Heart left ventricle (tissue), 16 donors: ENCODE measurements around the gene PCBP3. TPM values are rescaled to one million over a fixed set of nuclear protein-coding genes. Genes with fewer than 3 reads are reported as not detected.
A peak's percentile ranks its signal among the peaks of the same experiment; 100 is the strongest.
"Not testable (repeated sequence)": the region's sequence is repeated elsewhere in the genome, so short reads cannot be mapped to it uniquely, and the experiment has no call there.

Experiments used
- ATAC-seq, 4 donors: fragments of 200-7000 bp; cut with Tn5 transposase; one replicate each; pipeline ENCODE4 v1.9.1; 2020 to 2022; ENCODE audit warnings: moderate library complexity in 4 of 4, mild to moderate bottlenecking in 3 of 4, moderate number of reproducible peaks in 1 of 4
- DNase-seq, 5 donors: peaks; one replicate each; pipeline ENCODE4 v3.0.0-alpha.2; 2020
- H3K27ac ChIP-seq, 12 donors: fragments of 200-600 bp; sonication (generic) in 4 of 12; one replicate each; pipeline versions ENCODE4 v1.5.0 to v1.8.0; 2016 to 2022; ENCODE audit warnings: mild to moderate bottlenecking in 2 of 12
- H3K27me3 ChIP-seq, 9 donors: fragments of 200-600 bp; sonication (generic) in 2 of 9; one replicate each; pipeline versions ENCODE4 v1.5.1 to v1.8.0; 2016 to 2022; ENCODE audit warnings: mild to moderate bottlenecking in 3 of 9
- H3K36me3 ChIP-seq, 9 donors: fragments of 200-600 bp; sonication (generic) in 2 of 9; one replicate each; pipeline versions ENCODE4 v1.5.0 to v1.8.0; 2018 to 2022; ENCODE audit warnings: mild to moderate bottlenecking in 2 of 9
- H3K4me1 ChIP-seq, 12 donors: fragments of 200-600 bp; sonication (generic) in 4 of 12; one replicate each; pipeline versions ENCODE4 v1.5.0 to v1.8.0; 2016 to 2022; ENCODE audit warnings: mild to moderate bottlenecking in 3 of 12
- H3K4me3 ChIP-seq, 12 donors: fragments of 200-600 bp; sonication (generic) in 4 of 12; one replicate each; pipeline versions ENCODE4 v1.5.0 to v1.8.0; 2017 to 2022; ENCODE audit warnings: mild to moderate bottlenecking in 9 of 12, moderate library complexity in 4 of 12
- H3K9me3 ChIP-seq, 12 donors: fragments of 200-600 bp; sonication (generic) in 4 of 12; one replicate each; pipeline versions ENCODE4 v1.5.0 to v1.8.0; 2016 to 2022; ENCODE audit warnings: mild to moderate bottlenecking in 1 of 12
- CTCF ChIP-seq, 12 donors: fragments of 200-600 bp; sonication (generic) in 4 of 12; IDR thresholded peaks; one replicate each; pipeline versions ENCODE4 v1.5.0 to v1.8.0; 2018 to 2022; ENCODE audit warnings: antibody characterized with exemption in 12 of 12, mild to moderate bottlenecking in 5 of 12
- POLR2A ChIP-seq, 2 donors: fragments of 450-650 bp; IDR thresholded peaks; one replicate each; pipeline ENCODE4 v1.6.1; 2017; ENCODE audit warnings: antibody characterized with exemption in 2 of 2, mild to moderate bottlenecking in 2 of 2, moderate library complexity in 2 of 2
- WGBS, 4 donors: extraction: QIAGEN DNeasy Blood & Tissue Kit in 2 of 4; methylation state at CpG; one replicate each; pipeline versions ENCODE4 v1.1.5 to v1.1.7; 2013 to 2018; 5-methylcytosine and 5-hydroxymethylcytosine counted together
- intact Hi-C, 10 donors: fragments of 100-400 bp; cut with DNase I; formaldehyde crosslinking; loops; one replicate each; pipeline versions ENCODE4 v1.11.1 to v1.14.2; 2022
- polyA plus RNA-seq, 2 donors: library from polyadenylated mRNA; stranded (reverse); fragments of 200-250 nt; gene quantifications; one replicate each; pipeline ENCODE4 v1.2.3, GENCODE V29; 2013
- total RNA-seq, 9 donors: library from RNA; depleted of rRNA in 2 of 9; stranded (reverse); fragments of >200 nt in 2 of 9; fragmentation: NEBNext Ultra II Directional in 3 of 9; extraction: Animal tissue kit (Norgen Biotek cat#: 25700) in 3 of 9; gene quantifications; one replicate each; pipeline versions ENCODE4 v1.1.0 to v1.2.4, GENCODE V29; 2016 to 2023
- donor health status: ischemic (EF 13 %, LVEDD 7.1; RV severe dilation, severe dysfunction).
- donor health status: healthy with polysubstance abuse.
- donor health status: DM: no; HTN: yes; CAD: no.
- donor health status: DM: no; HTN: no; CAD: no.
- donor health status: ischemic (EF 25% LVEDD 6.9; RV normal size, moderate dysfunction).
- donor health status: ischemic (EF 25% LVEDD 5.7; RV mildly dilated, moderate dysfunction).
- donor health status: healthy.
- donor health status: DM: yes; HTN: yes; CAD: no.
- donor health status: ischemic (EF 35%, LVEDD 5.7; RV mildly dilated, moderate dysfunction).
- donor health status: nonischemic (EF 11% LVEDD 7.7; RV severe dilation, severe dysfunction).
- donor health status: DM: yes; HTN: yes; CAD: no.
- donor health status: PGD.
- donor health status: ischemic (EF 29% LVEDD 5.4; RV normal size, mild dysfunction).
- donor health status: nonischemic (EF 23%, LVEDD 6.1; RV moderate dilation, normal function).

The PCBP3 gene
- total and polyA plus RNA-seq, 11 donors: 0.72 to 11.4 (median 2.5) TPM; not detected in 1

GRCh38 chr21:45704311-45705108 is 61.0 kb downstream of the PCBP3 start:
- 69 to 81% (median 72%) methylated on average over 13 of the region's 13 CpGs for WGBS, 4 donors
- no peak overlapping the region for H3K4me3 ChIP-seq
- ATAC-seq: no peak
- H3K27ac ChIP-seq: no peak overlapping the region
- H3K27me3 ChIP-seq: no peaks in the 10 kb centered on the region
- TF ChIP-seq CTCF (IDR thresholded peaks at IDR 0.05): no peak
- no peak for TF ChIP-seq POLR2A (IDR thresholded peaks at IDR 0.05)
- no peaks in the 10 kb centered on the region for H3K4me1 ChIP-seq
- H3K36me3 ChIP-seq: no peaks in the 10 kb centered on the region
- no peak for DNase-seq
- intact Hi-C loops: no loop called here
- no peaks in the 10 kb centered on the region for H3K9me3 ChIP-seq

- DNase-seq (no peak), ATAC-seq (no peak)
- Histone ChIP-seq H3K36me3 (no peaks in the 10 kb centered on the region), H3K27me3 (no peaks in the 10 kb centered on the region), H3K4me3 (no peak overlapping the region), H3K27ac (no peak overlapping the region), H3K9me3 (peaks cover 0 to 9% (median 2%) of the 10 kb centered on the region in 12 donors), H3K4me1 (no peaks in the 10 kb centered on the region)
- intact Hi-C loops: no loop called here
- WGBS, 4 donors: 51 to 91% (median 60%) methylated on average over 1 of the region's 1 CpG
- TF ChIP-seq CTCF (IDR thresholded peaks at IDR 0.05) (no peak), POLR2A (IDR thresholded peaks at IDR 0.05) (no peak)
Measured at GRCh38 chr21:45706299-45706698, 62.8 kb downstream of the PCBP3 start.

- no peak overlapping the region for H3K27ac ChIP-seq
- TF ChIP-seq POLR2A (IDR thresholded peaks at IDR 0.05) (no peak), CTCF (IDR thresholded peaks at IDR 0.05) (no peak)
- ATAC-seq: peak in 1 of 4 donors; percentile 41
- intact Hi-C loops: no loop called here
- no peaks in the 10 kb centered on the region for H3K4me1 ChIP-seq
- H3K36me3 ChIP-seq: no peaks in the 10 kb centered on the region
- H3K27me3 ChIP-seq: no peaks in the 10 kb centered on the region
- 85 to 90% (median 89%) methylated on average over 7 of the region's 7 CpGs for WGBS, 4 donors
- H3K4me3 ChIP-seq: no peak overlapping the region
- no peak for DNase-seq
- peaks cover 0 to 23% (median 6%) of the 10 kb centered on the region in 12 donors for H3K9me3 ChIP-seq
Measured at GRCh38 chr21:45709173-45709572, 65.6 kb downstream of the PCBP3 start.

- no peaks in the 10 kb centered on the region for H3K27me3 ChIP-seq
- 82 to 86% (median 85%) methylated on average over 3 of the region's 3 CpGs for whole genome bisulfite sequencing, 4 donors
Measured at GRCh38 chr21:45709696-45710268, 66.3 kb downstream of the PCBP3 start.

GRCh38 chr21:45710306-45710705 is 66.8 kb downstream of the PCBP3 start:
- intact Hi-C loops: loop anchor here in 1 of 10 donors (2.0 kb wide), 1 partner anchor 20 kb away; no protein-coding TSS in a partner anchor
- 89 to 97% (median 91%) methylated on average over 3 to 5 of the region's 5 CpGs for WGBS, 4 donors
- H3K9me3 ChIP-seq: peaks cover 0 to 26% (median 6%) of the 10 kb centered on the region in 12 donors
- H3K27ac ChIP-seq, H3K4me1 ChIP-seq, H3K4me3 ChIP-seq, H3K36me3 ChIP-seq, DNase-seq, ATAC-seq, H3K27me3 ChIP-seq: not testable (repeated sequence)

More at GRCh38 chr21:45709696-45710268, 66.3 kb downstream of the PCBP3 start:
- intact Hi-C loops: loop anchor here in 1 of 10 donors (2.0 kb wide), 1 partner anchor 19 kb away; no protein-coding TSS in a partner anchor
- no peaks in the 10 kb centered on the region for H3K4me1 ChIP-seq
- no peak overlapping the region for H3K27ac ChIP-seq
- H3K9me3 ChIP-seq: peaks cover 0 to 23% (median 6%) of the 10 kb centered on the region in 12 donors
- ATAC-seq (no peak), DNase-seq (no peak)
- H3K36me3 ChIP-seq: no peaks in the 10 kb centered on the region
- H3K4me3 ChIP-seq: no peak overlapping the region
- TF ChIP-seq CTCF (IDR thresholded peaks at IDR 0.05) (no peak), POLR2A (IDR thresholded peaks at IDR 0.05) (no peak)
